Activated CD4-positive, CD25-positive, alpha-beta regulatory T cell (primary cell): Measurements from ENCODE around the gene DAGLA.
A peak's percentile ranks its signal among the peaks of the same experiment; 100 is the strongest.

Source experiments
- DNase-seq, 4 experiments: peaks; one replicate each; lab custom pipeline; 2025; lab: John Stamatoyannopoulos, UW

Gene DAGLA

GRCh38 chr11:61690706-61691379 lies 10.7 kb downstream of the DAGLA start:
- no peak for DNase-seq

GRCh38 chr11:61691380-61692156 lies 11.4 kb downstream of the DAGLA start:
- DNase-seq = no peak

GRCh38 chr11:61693922-61694601 lies 13.9 kb downstream of the DAGLA start:
- no peak for DNase-seq

GRCh38 chr11:61694602-61694939 lies 14.4 kb downstream of the DAGLA start:
- DNase-seq = no peak

- no peak for DNase-seq
Observed at GRCh38 chr11:61694946-61695706, 14.9 kb downstream of the DAGLA start.

GRCh38 chr11:61695917-61696316 lies 15.7 kb downstream of the DAGLA start:
- peak; percentile 78 to 88 (median 80) for DNase-seq

GRCh38 chr11:61696602-61697001 lies 16.4 kb downstream of the DAGLA start:
- no peak for DNase-seq

- no peak for DNase-seq
Observed at GRCh38 chr11:61697078-61697502, 16.9 kb downstream of the DAGLA start.

- DNase-seq = no peak
Observed at GRCh38 chr11:61697764-61698163, 17.6 kb downstream of the DAGLA start.

- no peak for DNase-seq
Observed at GRCh38 chr11:61698173-61698948, 18.2 kb downstream of the DAGLA start.

GRCh38 chr11:61699737-61700160 lies 19.6 kb downstream of the DAGLA start:
- no peak for DNase-seq

GRCh38 chr11:61700212-61700611 lies 20.0 kb downstream of the DAGLA start:
- no peak for DNase-seq

- DNase-seq = no peak
Observed at GRCh38 chr11:61700720-61701119, 20.5 kb downstream of the DAGLA start.

- no peak for DNase-seq
Observed at GRCh38 chr11:61701242-61701886, 21.2 kb downstream of the DAGLA start.

- no peak for DNase-seq
Observed at GRCh38 chr11:61702701-61703312, 22.6 kb downstream of the DAGLA start.

- DNase-seq = no peak
Observed at GRCh38 chr11:61704838-61705237, 24.6 kb downstream of the DAGLA start.

- no peak for DNase-seq
Observed at GRCh38 chr11:61706452-61707400, 26.5 kb downstream of the DAGLA start.

- DNase-seq = no peak
Observed at GRCh38 chr11:61707574-61707973, 27.4 kb downstream of the DAGLA start.

GRCh38 chr11:61709110-61709509 lies 28.9 kb downstream of the DAGLA start:
- no peak for DNase-seq
